GM12878 (cell line): ENCODE data around the gene PRIMPOL. TPM values are rescaled to one million over a fixed set of nuclear protein-coding genes. Genes with fewer than 3 reads are reported as not detected.

Experiments
- ATAC-seq: fragments of 200-7000 bp; cut with Tn5 transposase; 3 replicates; pipeline ENCODE4 v1.9.1; 2020; ENCODE audit warnings: mild to moderate bottlenecking, moderate library complexity
- BruUV-seq: library from RNA; stranded (reverse); fragments of 400-500 nt; replicated peaks from 2 replicates; lab custom pipeline; 2021; lab: Mats Ljungman, UMichigan
- CTCF ChIA-PET: fragments of 300-600 bp; sonication (Branson Sonifier 250); formaldehyde crosslinking; extraction: SDS; loops from one replicate; lab custom pipeline; 2021; ENCODE audit warnings: inconsistent platforms; lab: Yijun Ruan, JAX
- POLR2A ChIA-PET: fragments of 350-600 bp; formaldehyde crosslinking; extraction: SDS; loops from one replicate; lab custom pipeline; 2021; ENCODE audit warnings: inconsistent platforms; lab: Charles Lee
- RAD21 ChIA-PET: fragments of 300-600 bp; sonication (Branson Sonifier 250); formaldehyde crosslinking; loops from one replicate; lab custom pipeline; 2023; ENCODE audit warnings: antibody characterized with exemption; ENCODE audit not compliant: unreplicated experiment; lab: Charles Lee
- SMC1A ChIA-PET: fragments of 300-600 bp; sonication (Branson Sonifier 250); formaldehyde crosslinking; loops from one replicate; lab custom pipeline; 2023; ENCODE audit not compliant: unreplicated experiment, uncharacterized antibody; lab: Charles Lee
- DNase-seq: peaks from one replicate; pipeline ENCODE4 v3.0.0-alpha.2; 2011; ENCODE audit warnings: low read depth, low spot score
- FAIRE-seq: peaks from 3 replicates; lab custom pipeline; 2011; peaks lifted over from hg19 to GRCh38; lab: Jason Lieb, UNC
- H2AFZ ChIP-seq: 2 replicates; pipeline ENCODE4 v1.6.0; 2011; ENCODE audit warnings: low read depth, low read length, control low read depth; ENCODE audit not compliant: control insufficient read depth
- H3K27ac ChIP-seq: 2 replicates; pipeline ENCODE4 v1.5.1; 2011; ENCODE audit warnings: control low read depth; ENCODE audit not compliant: control insufficient read depth, insufficient read depth
- H3K27me3 ChIP-seq, 2 experiments: replicated peaks in 1 of 2; 2 replicates each; pipeline versions ENCODE4 v1.6.0 to v1.6.1; 2011; ENCODE audit warnings: low read length in 1 of 2; ENCODE audit not compliant: control insufficient read depth in 2 of 2, insufficient read depth in 2 of 2
- H3K36me3 ChIP-seq, 2 experiments: 2 replicates each; pipeline ENCODE4 v1.5.1; 2011; ENCODE audit warnings: low read length in 1 of 2; ENCODE audit not compliant: control insufficient read depth in 2 of 2, insufficient read depth in 2 of 2
- H3K4me1 ChIP-seq: 2 replicates; pipeline ENCODE4 v1.6.1; 2011; ENCODE audit warnings: mild to moderate bottlenecking, low read length, moderate library complexity, mixed read lengths; ENCODE audit not compliant: control insufficient read depth, insufficient read depth
- H3K4me2 ChIP-seq: 2 replicates; pipeline ENCODE4 v1.6.0; 2011; ENCODE audit warnings: control low read depth; ENCODE audit not compliant: control insufficient read depth, insufficient read depth
- H3K4me3 ChIP-seq: fragments of 200-600 bp; sonication (generic); 2 replicates; pipeline ENCODE4 v1.5.1; 2016
- H3K79me2 ChIP-seq: 2 replicates; pipeline ENCODE4 v1.6.0; 2011; ENCODE audit warnings: low read length; ENCODE audit not compliant: control insufficient read depth, insufficient read depth
- H3K9ac ChIP-seq: 2 replicates; pipeline ENCODE4 v1.8.0; 2011; ENCODE audit warnings: low read length, control low read depth, mixed read lengths; ENCODE audit not compliant: control insufficient read depth, insufficient read depth
- H3K9me3 ChIP-seq: replicated peaks from 3 replicates; pipeline ENCODE4 v1.5.1; 2011; ENCODE audit warnings: mild to moderate bottlenecking, low read length; ENCODE audit not compliant: control insufficient read depth, insufficient read depth
- H4K20me1 ChIP-seq: 2 replicates; pipeline ENCODE4 v1.6.0; 2011; ENCODE audit not compliant: control insufficient read depth, insufficient read depth
- BRCA1 ChIP-seq: IDR thresholded peaks from 2 replicates; pipeline ENCODE4 v1.6.1; 2011; ENCODE audit warnings: low read depth, low read length, improper control_type of control experiment
- CBFB ChIP-seq: IDR thresholded peaks from 2 replicates; pipeline ENCODE4 v1.6.1; 2016; ENCODE audit warnings: antibody characterized with exemption, low read depth
- FOS ChIP-seq: IDR thresholded peaks from 3 replicates; pipeline ENCODE4 v1.6.1; 2011; ENCODE audit warnings: borderline replicate concordance; ENCODE audit not compliant: insufficient read length; ENCODE audit errors: extremely low read depth
- GATAD2B ChIP-seq: fragments of 450-650 bp; conservative IDR thresholded peaks from 2 replicates; pipeline ENCODE4 v1.6.1; 2017; ENCODE audit warnings: low read depth, mild to moderate bottlenecking, moderate library complexity
- HSF1 ChIP-seq: fragments of 150-350 bp; IDR thresholded peaks from 2 replicates; pipeline ENCODE4 v1.6.1; 2014; ENCODE audit warnings: mild to moderate bottlenecking, low read depth, low read length
- MTA2 ChIP-seq: fragments of 450-650 bp; IDR thresholded peaks from 2 replicates; pipeline ENCODE4 v1.6.1; 2016; ENCODE audit warnings: low read depth, mild to moderate bottlenecking, moderate library complexity
- NFYA ChIP-seq: IDR thresholded peaks from 2 replicates; pipeline ENCODE4 v1.6.1; 2011; ENCODE audit warnings: low read depth, mild to moderate bottlenecking, low read length, improper control_type of control experiment, borderline replicate concordance
- NFYB ChIP-seq: IDR thresholded peaks from 2 replicates; pipeline ENCODE4 v1.6.1; 2011; ENCODE audit warnings: low read depth, mild to moderate bottlenecking, low read length, improper control_type of control experiment, moderate library complexity; ENCODE audit not compliant: insufficient read depth
- SIX5 ChIP-seq: IDR thresholded peaks from 2 replicates; pipeline ENCODE4 v1.6.1; 2011; ENCODE audit warnings: mild to moderate bottlenecking, low read depth, low read length, moderate library complexity; ENCODE audit not compliant: severe bottlenecking
- SMAD1 ChIP-seq: fragments of 450-650 bp; IDR thresholded peaks from 2 replicates; pipeline ENCODE4 v1.6.1; 2018; ENCODE audit warnings: mild to moderate bottlenecking, low read depth; ENCODE audit not compliant: partially characterized antibody
- SMC3 ChIP-seq: IDR thresholded peaks from 2 replicates; pipeline ENCODE4 v1.6.1; 2011; ENCODE audit warnings: low read length, improper control_type of control experiment, borderline replicate concordance
- SREBF1 ChIP-seq: IDR thresholded peaks from 2 replicates; pipeline ENCODE4 v1.6.1; 2012; ENCODE audit warnings: mild to moderate bottlenecking, low read length
- SRF ChIP-seq, 2 experiments: IDR thresholded peaks; 2 replicates each; pipeline ENCODE4 v1.6.1; 2011; ENCODE audit warnings: low read depth in 2 of 2, low read length in 2 of 2, mild to moderate bottlenecking in 1 of 2, moderate library complexity in 1 of 2
- SUZ12 ChIP-seq: fragments of 200-600 bp; sonication (generic); IDR thresholded peaks from one replicate; pipeline ENCODE4 v1.6.1; 2018; ENCODE audit warnings: antibody characterized with exemption, mild to moderate bottlenecking; ENCODE audit not compliant: unreplicated experiment
- TBL1XR1 ChIP-seq: IDR thresholded peaks from 2 replicates; pipeline ENCODE4 v1.6.1; 2012; ENCODE audit warnings: low read depth, low read length, improper control_type of control experiment
- WGBS: methylation state at CpG from one replicate; pipeline ENCODE4 v1.1.6; 2016; ENCODE audit warnings: low lambda C conversion rate; ENCODE audit not compliant: insufficient replicate concordance, insufficient coverage; ENCODE audit errors: missing lambda C conversion rate; 5-methylcytosine and 5-hydroxymethylcytosine counted together
- in situ Hi-C: fragments of 300-500 bp; cut with MboI; formaldehyde crosslinking; loops from 9 replicates; pipeline ENCODE4 v1.14.3; 2018; ENCODE audit warnings: mixed read lengths
- intact Hi-C: fragments of 100-400 bp; cut with micrococcal nuclease; formaldehyde crosslinking; loops from one replicate; pipeline ENCODE4 v1.14.2; 2022; ENCODE audit not compliant: unreplicated experiment
- polyA plus RNA-seq, 11 experiments: library from polyadenylated mRNA; depleted of rRNA in 4 of 11; unstranded in 6 of 11; stranded (reverse) in 5 of 11; fragments of >200 nt; fragmentation: Nextera tagmentation in 4 of 11; fragmentation: Illumina TruSeq in 1 of 11; extraction: Ambion mirVana in 4 of 11; extraction: Trizol in 1 of 11; gene quantifications; 1 replicate in 1 of 11; 2 replicates in 10 of 11; pipeline versions ENCODE4 v1.2.1 to v1.2.3, GENCODE V29; 2011 to 2016; ENCODE audit warnings: inconsistent platforms in 2 of 11, missing spikeins in 2 of 11, low read depth in 1 of 11
- total RNA-seq, 4 experiments: library from RNA; depleted of rRNA in 3 of 4; stranded (reverse); fragments of >200 nt in 3 of 4; fragmentation: Illumina TruSeq in 1 of 4; extraction: Trizol in 1 of 4; gene quantifications; 2 replicates each; pipeline versions ENCODE4 v1.2.1 to v1.2.3, GENCODE V29; 2013 to 2021
- TF ChIP-seq, protein P1 (sequence below): IDR thresholded peaks from 2 replicates; pipeline ENCODE4 v1.6.1; 2012; ENCODE audit warnings: low read depth, low read length, improper control_type of control experiment
- TF ChIP-seq, protein P2 (sequence below): fragments of 450-650 bp; formaldehyde crosslinking; IDR thresholded peaks from 2 replicates; pipeline ENCODE4 v1.4.0; 2022; ENCODE audit warnings: mild to moderate bottlenecking, moderate library complexity

Gene PRIMPOL
- total and polyA plus RNA-seq, 10 of the 15 experiments (the other 5 are each of a cell fraction or from before 2014, with no cell fraction given): 10.6 to 23.7 (median 14.0) TPM

DNA sequence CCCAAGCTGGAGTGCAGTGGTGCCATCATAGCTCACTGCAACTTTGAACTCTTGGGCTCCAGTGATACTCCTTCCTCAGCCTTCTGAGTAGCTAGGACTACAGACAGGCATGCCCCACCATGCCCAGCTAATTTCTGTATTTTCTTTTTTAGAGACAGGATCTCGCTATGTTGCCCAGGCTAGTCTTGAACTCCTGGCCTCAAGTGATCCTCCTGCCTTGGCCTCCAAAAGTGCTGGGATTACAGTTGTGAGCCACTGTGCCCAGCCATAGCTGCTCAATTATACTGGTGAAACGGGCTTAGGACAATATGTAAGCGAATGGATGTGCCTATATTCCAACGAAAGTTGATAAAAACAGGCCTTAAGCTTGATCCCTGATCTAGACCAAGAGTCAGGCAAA lies 13.4 kb upstream of the PRIMPOL start:
- ATAC-seq: no peak
- SMC1A ChIA-PET: interaction anchor here (1.4 to 1.6 kb wide), 3 partner anchors 12 to 134 kb away, joined by 3 to 6 read pairs (median 4); partner anchors contain the start of gene CASP3
- POLR2A ChIA-PET: interaction anchor here (0.7 to 1.6 kb wide), 5 partner anchors 9 to 19 kb away, joined by 3 to 7 read pairs (median 3); no protein-coding TSS in a partner anchor
- no peak overlapping the region for H2AFZ ChIP-seq
- BruUV-seq: no TSS peak
- H4K20me1 ChIP-seq: no peaks in the 10 kb centered on the region; the same call in 1 of the 2 replicates
- TF ChIP-seq TBL1XR1: no peak
- TF ChIP-seq SUZ12: no peak
- TF ChIP-seq SMC3: no peak
- no peak for TF ChIP-seq SIX5
- TF ChIP-seq SRF (IDR thresholded peaks at IDR 0.05; ENCODE audit: low read depth in 2 of 2, low read length in 2 of 2): no peak
- no peak for TF ChIP-seq MTA2
- TF ChIP-seq, protein P1, sequence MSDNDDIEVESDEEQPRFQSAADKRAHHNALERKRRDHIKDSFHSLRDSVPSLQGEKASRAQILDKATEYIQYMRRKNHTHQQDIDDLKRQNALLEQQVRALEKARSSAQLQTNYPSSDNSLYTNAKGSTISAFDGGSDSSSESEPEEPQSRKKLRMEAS: no peak
- TF ChIP-seq NFYA: no peak
- no peak for TF ChIP-seq SMAD1
- no peak for TF ChIP-seq GATAD2B
- TF ChIP-seq SREBF1: no peak
- no peak for TF ChIP-seq FOS
- TF ChIP-seq CBFB: no peak
- TF ChIP-seq, protein P2, sequence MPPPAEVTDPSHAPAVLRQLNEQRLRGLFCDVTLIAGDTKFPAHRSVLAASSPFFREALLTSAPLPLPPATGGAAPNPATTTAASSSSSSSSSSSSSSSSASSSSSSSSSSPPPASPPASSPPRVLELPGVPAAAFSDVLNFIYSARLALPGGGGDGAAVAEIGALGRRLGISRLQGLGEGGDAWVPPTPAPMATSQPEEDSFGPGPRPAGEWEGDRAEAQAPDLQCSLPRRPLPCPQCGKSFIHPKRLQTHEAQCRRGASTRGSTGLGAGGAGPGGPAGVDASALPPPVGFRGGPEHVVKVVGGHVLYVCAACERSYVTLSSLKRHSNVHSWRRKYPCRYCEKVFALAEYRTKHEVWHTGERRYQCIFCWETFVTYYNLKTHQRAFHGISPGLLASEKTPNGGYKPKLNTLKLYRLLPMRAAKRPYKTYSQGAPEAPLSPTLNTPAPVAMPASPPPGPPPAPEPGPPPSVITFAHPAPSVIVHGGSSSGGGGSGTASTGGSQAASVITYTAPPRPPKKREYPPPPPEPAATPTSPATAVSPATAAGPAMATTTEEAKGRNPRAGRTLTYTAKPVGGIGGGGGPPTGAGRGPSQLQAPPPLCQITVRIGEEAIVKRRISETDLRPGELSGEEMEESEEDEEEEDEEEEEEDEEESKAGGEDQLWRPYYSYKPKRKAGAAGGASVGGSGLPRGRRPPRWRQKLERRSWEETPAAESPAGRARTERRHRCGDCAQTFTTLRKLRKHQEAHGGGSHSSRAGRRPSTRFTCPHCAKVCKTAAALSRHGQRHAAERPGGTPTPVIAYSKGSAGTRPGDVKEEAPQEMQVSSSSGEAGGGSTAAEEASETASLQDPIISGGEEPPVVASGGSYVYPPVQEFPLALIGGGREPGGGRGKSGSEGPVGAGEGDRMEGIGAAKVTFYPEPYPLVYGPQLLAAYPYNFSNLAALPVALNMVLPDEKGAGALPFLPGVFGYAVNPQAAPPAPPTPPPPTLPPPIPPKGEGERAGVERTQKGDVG: no peak
- no peak for TF ChIP-seq HSF1
- no peak for TF ChIP-seq BRCA1
- no peak for TF ChIP-seq NFYB
- no peak overlapping the region for H3K27ac ChIP-seq
- no peak for FAIRE-seq
- peaks cover 40% of the 10 kb centered on the region for H3K79me2 ChIP-seq
- intact Hi-C loops (no loop called here), in situ Hi-C loops (no loop called here)
- H3K4me3 ChIP-seq: no peak overlapping the region
- no peaks in the 10 kb centered on the region for H3K27me3 ChIP-seq
- H3K9ac ChIP-seq: no peak overlapping the region
- CTCF ChIA-PET: interaction anchor here (0.6 to 3.1 kb wide), 2 partner anchors 11 to 51 kb away, joined by 3 to 8 read pairs; no protein-coding TSS in a partner anchor
- peaks cover 9 to 38% of the 10 kb centered on the region in 2 experiments for H3K36me3 ChIP-seq
- H3K9me3 ChIP-seq: no peaks in the 10 kb centered on the region
- H3K4me2 ChIP-seq: no peak overlapping the region
- 95% methylated on average over 4 of the region's 4 CpGs for WGBS
- H3K4me1 ChIP-seq: peaks cover 3% of the 10 kb centered on the region; the same call in 1 of the 2 replicates
- RAD21 ChIA-PET: no interaction called here
- no peak for DNase-seq
